ENCODE measurements around the gene DNAI2. TPM values are rescaled to one million over a fixed set of nuclear protein-coding genes. Genes with fewer than 3 reads are reported as not detected.

The DNAI2 gene
- total and polyA plus RNA-seq, 9 of the 15 experiments (the other 6 are each of a cell fraction or from before 2014, with no cell fraction given), result not detected

GRCh38 chr17:74235040-74235581 is 38.9 kb upstream of the DNAI2 start (continued):
- TF ChIP-seq ZNF398 (CRISPR knock-in tag; IDR thresholded peaks at IDR 0.05) (no peak), HDAC1 (IDR thresholded peaks at IDR 0.05) (0 out of 4 replicates have a peak, but pooled peaks of 1 of the 2 experiments have one; percentile 11), STAT5A (IDR thresholded peaks at IDR 0.05; ENCODE audit: borderline replicate concordance, low read length) (no peak), CBFA2T3 (IDR thresholded peaks at IDR 0.05) (peak; percentile 46; the same call in 1 of the 2 replicates)

- no peaks in the 10 kb centered on the region for H3K36me3 ChIP-seq (ENCODE audit: control insufficient read depth, insufficient read depth, low read length)
- ATAC-seq, result no peak
- no peaks in the 10 kb centered on the region; a peak in 1 of 5 replicates for H3K27me3 ChIP-seq (ENCODE audit: control insufficient read depth in 2 of 2, insufficient read depth in 2 of 2, low read length in 2 of 2)
- peaks cover 7 to 27% of the 10 kb centered on the region in 2 experiments for H3K4me1 ChIP-seq (replicated peaks in 1 of 2; ENCODE audit: control insufficient read depth in 2 of 2, insufficient read depth in 2 of 2, low read length in 2 of 2)
- no TSS peak for BruUV-seq (replicated peaks)
- no peaks in the 10 kb centered on the region for H3K9me3 ChIP-seq (replicated peaks; ENCODE audit: control insufficient read depth, insufficient read depth, low read depth, low read length)
- H4K20me1 ChIP-seq (replicated peaks; ENCODE audit: control insufficient read depth, insufficient read depth, low read length), result no peaks in the 10 kb centered on the region
- no peak overlapping the region for H3K4me2 ChIP-seq (ENCODE audit: insufficient read depth, low read length)
- WGBS (ENCODE audit: insufficient coverage, low coverage, missing lambda C conversion rate), result 65% methylated on average over 7 of the region's 8 CpGs
- no peaks in the 10 kb centered on the region for H3K79me2 ChIP-seq (ENCODE audit: control insufficient read depth, insufficient read depth, low read length)
- no peak overlapping the region for H3K4me3 ChIP-seq
- TF ChIP-seq ZZZ3 (IDR thresholded peaks at IDR 0.05) (no peak), NFXL1 (CRISPR knock-in tag; IDR thresholded peaks at IDR 0.05) (no peak), MED1 (CRISPR knock-in tag; IDR thresholded peaks at IDR 0.05; ENCODE audit: borderline replicate concordance) (no peak), OTX1 (CRISPR knock-in tag; IDR thresholded peaks at IDR 0.05) (no peak), RBM25 (IDR thresholded peaks at IDR 0.05; ENCODE audit: low read depth, low read length, severe bottlenecking) (no peak)
- FAIRE-seq, result no peak
- POLR2A ChIA-PET, result interaction anchor here (0.6 to 1.4 kb wide), 5 partner anchors 8 to 27 kb away, joined by 3 to 4 read pairs (median 3); no protein-coding TSS in a partner anchor
- no peak for DNase-seq (ENCODE audit: extremely low read depth in 1 of 4, low spot score in 3 of 4)
- no peak overlapping the region for H2AFZ ChIP-seq (ENCODE audit: low read depth, low read length)
- no peak overlapping the region for H3K27ac ChIP-seq (ENCODE audit: extremely low read depth, low read depth, low read length)
- CTCF ChIA-PET (ENCODE audit: low intra/inter-chr PET ratio), result no interaction called here
- no peak overlapping the region for H3K9ac ChIP-seq (ENCODE audit: insufficient read depth in 1 of 2, low read depth in 2 of 2, low read length in 2 of 2)
- intact Hi-C loops (cut with micrococcal nuclease), result no loop called here
- no peaks in the 10 kb centered on the region for H3K9me1 ChIP-seq (ENCODE audit: control insufficient read depth, insufficient read depth, low read length)
- in situ Hi-C loops (cut with MboI), result no loop called here
These were observed 38.1 kb upstream of the DNAI2 start for GRCh38 chr17:74235911-74236371.

Measured in K562 (cell line).